Natural killer cell treated with Interleukin-12 subunit alpha and Interleukin-12 subunit beta and Interleukin-15 and Interleukin-18, amount 100 ng/mL, for 72 hours (primary cell): ENCODE results near the gene DDX20. TPM values are rescaled to one million over a fixed set of nuclear protein-coding genes. Genes with fewer than 3 reads are reported as not detected.

Experiments
- ATAC-seq, 2 donors: fragments of 150-1000 bp; cut with Tn5 transposase in 1 of 2; sonication (Bioruptor Pico), chemical (Tn5 transposase) in 1 of 2; 2 replicates each; pipeline ENCODE4 v1.10.0; 2021
- DNase-seq: peaks from one replicate; pipeline ENCODE4 v3.0.0; 2022; ENCODE audit warnings: low spot score
- H3K27ac Mint-ChIP-seq, 2 donors: 1 replicate in 1 of 2; 2 replicates in 1 of 2; pipeline ENCODE4 v1.8.0; 2022; ENCODE audit warnings: mixed read lengths in 2 of 2, mild to moderate bottlenecking in 1 of 2, moderate library complexity in 1 of 2
- H3K27me3 Mint-ChIP-seq, 2 donors: 1 replicate in 1 of 2; 2 replicates in 1 of 2; pipeline ENCODE4 v1.8.0; 2022; ENCODE audit warnings: mixed read lengths in 2 of 2
- H3K36me3 Mint-ChIP-seq: one replicate; pipeline ENCODE4 v1.8.0; 2022; ENCODE audit warnings: mixed read lengths
- H3K4me1 Mint-ChIP-seq, 2 donors: 1 replicate in 1 of 2; 2 replicates in 1 of 2; pipeline ENCODE4 v1.8.0; 2022; ENCODE audit warnings: low read depth in 2 of 2, mixed read lengths in 2 of 2, mild to moderate bottlenecking in 1 of 2
- H3K4me3 Mint-ChIP-seq: one replicate; pipeline ENCODE4 v1.8.0; 2022; ENCODE audit warnings: mixed read lengths
- H3K9me3 Mint-ChIP-seq: 2 replicates; pipeline ENCODE4 v1.8.0; 2022; ENCODE audit warnings: mixed read lengths
- total RNA-seq, 2 donors: library from RNA; stranded (reverse); gene quantifications; one replicate each; pipeline ENCODE4 v1.2.3, GENCODE V29; 2022

Gene DDX20
- total RNA-seq: 10 to 100 TPM; 18.5 to 22.7 TPM

GRCh38 chr1:111755331-111756123 is at the start of gene DDX20:
DDX20 (plus strand) TSS chr1:111755901; CDS start chr1:111755925, 24 bp downstream.
- Mint-ChIP-seq H3K4me1 (peaks cover 27 to 32% of the 10 kb centered on the region in 2 donors), H3K9me3 (no peaks in the 10 kb centered on the region)

GRCh38 chr1:111706921-111707320 is 48.8 kb upstream of the DDX20 start:
- DNase-seq (no peak), ATAC-seq (no peak)
- Mint-ChIP-seq H3K4me3 (no peak overlapping the region), H3K4me1 (peaks cover 7 to 18% of the 10 kb centered on the region in 2 donors), H3K27ac (peak overlapping the region; percentile 55 to 76), H3K27me3 (no peaks in the 10 kb centered on the region), H3K36me3 (peaks cover 26% of the 10 kb centered on the region), H3K9me3 (no peaks in the 10 kb centered on the region)

More at GRCh38 chr1:111755331-111756123, at the start of gene DDX20:
- DNase-seq (peak; percentile 96), ATAC-seq (peak; percentile 97)
- H3K36me3 Mint-ChIP-seq: peaks cover 11% of the 10 kb centered on the region
- H3K27me3 Mint-ChIP-seq: no peaks in the 10 kb centered on the region
- H3K4me3 Mint-ChIP-seq: peak within 1 kb of the TSS; percentile 92
- peak within 1 kb of the TSS; percentile 91 for H3K27ac Mint-ChIP-seq

GRCh38 chr1:111707906-111708305 is 47.8 kb upstream of the DDX20 start:
- ATAC-seq: no peak
- H3K4me1 Mint-ChIP-seq: peaks cover 7 to 18% of the 10 kb centered on the region in 2 donors
- H3K4me3 Mint-ChIP-seq: no peak overlapping the region
- no peak for DNase-seq
- peak overlapping the region; percentile 55 to 68 for H3K27ac Mint-ChIP-seq
- no peaks in the 10 kb centered on the region for H3K9me3 Mint-ChIP-seq
- no peaks in the 10 kb centered on the region for H3K27me3 Mint-ChIP-seq
- H3K36me3 Mint-ChIP-seq: peaks cover 26% of the 10 kb centered on the region

- peak overlapping the region; percentile 12 for H3K4me3 Mint-ChIP-seq
These were observed 45.7 kb upstream of the DDX20 start for GRCh38 chr1:111709986-111710385.

GRCh38 chr1:111716333-111716732 is 39.4 kb upstream of the DDX20 start:
- no peak for DNase-seq
- H3K9me3 Mint-ChIP-seq: no peaks in the 10 kb centered on the region
- H3K27ac Mint-ChIP-seq: no peak overlapping the region
- no peak overlapping the region for H3K4me3 Mint-ChIP-seq
- peaks cover 16 to 18% of the 10 kb centered on the region in 2 donors for H3K4me1 Mint-ChIP-seq
- ATAC-seq: no peak
- H3K27me3 Mint-ChIP-seq: no peaks in the 10 kb centered on the region
- peaks cover 4% of the 10 kb centered on the region for H3K36me3 Mint-ChIP-seq

More at GRCh38 chr1:111709986-111710385, 45.7 kb upstream of the DDX20 start:
- Mint-ChIP-seq H3K4me1 (peaks cover 7 to 18% of the 10 kb centered on the region in 2 donors), H3K36me3 (peaks cover 20% of the 10 kb centered on the region), H3K27me3 (no peaks in the 10 kb centered on the region), H3K27ac (peak overlapping the region; percentile 32 to 60), H3K9me3 (no peaks in the 10 kb centered on the region)
- DNase-seq (no peak), ATAC-seq (peak in 1 of 2 donors; percentile 67)

GRCh38 chr1:111717450-111717849 is 38.3 kb upstream of the DDX20 start:
- ATAC-seq: no peak
- H3K27ac Mint-ChIP-seq: no peak overlapping the region
- H3K4me3 Mint-ChIP-seq: no peak overlapping the region

GRCh38 chr1:111719135-111719534 is 36.6 kb upstream of the DDX20 start:
- ATAC-seq (no peak), DNase-seq (no peak)
- H3K4me3 Mint-ChIP-seq: no peak overlapping the region
- peaks cover 19 to 23% of the 10 kb centered on the region in 2 donors for H3K4me1 Mint-ChIP-seq
- H3K27ac Mint-ChIP-seq: no peak overlapping the region
- no peaks in the 10 kb centered on the region for H3K9me3 Mint-ChIP-seq
- H3K27me3 Mint-ChIP-seq: no peaks in the 10 kb centered on the region
- peaks cover 4% of the 10 kb centered on the region for H3K36me3 Mint-ChIP-seq

More at GRCh38 chr1:111717450-111717849, 38.3 kb upstream of the DDX20 start:
- H3K4me1 Mint-ChIP-seq: peaks cover 18 to 19% of the 10 kb centered on the region in 2 donors
- no peaks in the 10 kb centered on the region for H3K9me3 Mint-ChIP-seq
- H3K36me3 Mint-ChIP-seq: peaks cover 4% of the 10 kb centered on the region
- DNase-seq: no peak
- no peaks in the 10 kb centered on the region for H3K27me3 Mint-ChIP-seq

- Mint-ChIP-seq H3K4me3 (no peak overlapping the region), H3K4me1 (peaks cover 19 to 23% of the 10 kb centered on the region in 2 donors), H3K27ac (peak overlapping the region in 1 of 2 donors; percentile 28), H3K36me3 (peaks cover 4% of the 10 kb centered on the region), H3K27me3 (no peaks in the 10 kb centered on the region), H3K9me3 (no peaks in the 10 kb centered on the region)
- ATAC-seq: no peak
- no peak for DNase-seq
These were observed 36.0 kb upstream of the DDX20 start for GRCh38 chr1:111719674-111720132.

GRCh38 chr1:111720274-111720976 is 35.3 kb upstream of the DDX20 start:
- Mint-ChIP-seq H3K27me3 (no peaks in the 10 kb centered on the region), H3K27ac (peak overlapping the region; percentile 3 to 28), H3K9me3 (no peaks in the 10 kb centered on the region), H3K4me1 (peaks cover 19 to 23% of the 10 kb centered on the region in 2 donors), H3K4me3 (no peak overlapping the region), H3K36me3 (peaks cover 4% of the 10 kb centered on the region)
- ATAC-seq (peak in 1 of 2 donors; percentile 42), DNase-seq (no peak)

GRCh38 chr1:111720977-111721786 is 34.5 kb upstream of the DDX20 start:
- ATAC-seq (no peak), DNase-seq (no peak)
- Mint-ChIP-seq H3K36me3 (peaks cover 4% of the 10 kb centered on the region), H3K27me3 (no peaks in the 10 kb centered on the region), H3K27ac (peak overlapping the region; percentile 3 to 28), H3K4me3 (no peak overlapping the region), H3K9me3 (no peaks in the 10 kb centered on the region), H3K4me1 (peaks cover 19 to 23% of the 10 kb centered on the region in 2 donors)

GRCh38 chr1:111723091-111723806 is 32.5 kb upstream of the DDX20 start:
- Mint-ChIP-seq H3K27me3 (no peaks in the 10 kb centered on the region), H3K4me3 (no peak overlapping the region), H3K36me3 (no peaks in the 10 kb centered on the region), H3K27ac (no peak overlapping the region), H3K4me1 (peaks cover 11 to 19% of the 10 kb centered on the region in 2 donors), H3K9me3 (no peaks in the 10 kb centered on the region)
- no peak for ATAC-seq
- no peak for DNase-seq

- H3K27ac Mint-ChIP-seq: no peak overlapping the region
- ATAC-seq (no peak), DNase-seq (no peak)
- no peaks in the 10 kb centered on the region for H3K27me3 Mint-ChIP-seq
- H3K4me3 Mint-ChIP-seq: no peak overlapping the region
- H3K4me1 Mint-ChIP-seq: peaks cover 11 to 19% of the 10 kb centered on the region in 2 donors
- H3K36me3 Mint-ChIP-seq: no peaks in the 10 kb centered on the region
- H3K9me3 Mint-ChIP-seq: no peaks in the 10 kb centered on the region
These were observed 31.8 kb upstream of the DDX20 start for GRCh38 chr1:111723871-111724270.

- ATAC-seq: no peak
- DNase-seq: no peak
These were observed 30.5 kb upstream of the DDX20 start for GRCh38 chr1:111725192-111725591.

More at GRCh38 chr1:111725192-111725591, 30.5 kb upstream of the DDX20 start:
- no peaks in the 10 kb centered on the region for H3K36me3 Mint-ChIP-seq
- H3K27me3 Mint-ChIP-seq: no peaks in the 10 kb centered on the region
- peaks cover 5 to 14% of the 10 kb centered on the region in 2 donors for H3K4me1 Mint-ChIP-seq
- no peak overlapping the region for H3K4me3 Mint-ChIP-seq
- no peaks in the 10 kb centered on the region for H3K9me3 Mint-ChIP-seq
- no peak overlapping the region for H3K27ac Mint-ChIP-seq
